Measurements from ENCODE around the gene DACH1. TPM values are rescaled to one million over a fixed set of nuclear protein-coding genes. Genes with fewer than 3 reads are reported as not detected.

DACH1 gene
- total and polyA plus RNA-seq, 2 of the 13 experiments (the other 11 are each of a cell fraction or from before 2014, with no cell fraction given), result not detected

GRCh38 chr13:71661921-71662320, 205.1 kb downstream of the DACH1 start:
- no peak for ATAC-seq
- no peaks in the 10 kb centered on the region for H3K9me3 ChIP-seq (ENCODE audit: low read length)
- intact Hi-C loops (cut with micrococcal nuclease; ENCODE audit: unreplicated experiment) (no loop called here), in situ Hi-C loops (cut with HindIII; ENCODE audit: extremely low pct_ligation_motif_present, low pct_unique_long_range_greater_than_20kb) (no loop called here)
- no peaks in the 10 kb centered on the region for H3K36me3 ChIP-seq (replicated peaks in 1 of 2; ENCODE audit: control insufficient read depth in 1 of 2, insufficient read depth in 2 of 2, low read length in 2 of 2)
- H4K20me1 ChIP-seq (ENCODE audit: insufficient read depth, low read length), result no peaks in the 10 kb centered on the region
- no peak overlapping the region for H3K4me3 ChIP-seq (replicated peaks in 1 of 3; ENCODE audit: insufficient read depth in 1 of 3, low read depth in 2 of 3, low read length in 3 of 3)
- no peak for DNase-seq (ENCODE audit: low spot score)
- FAIRE-seq, result no peak
- no peak overlapping the region for H3K9ac ChIP-seq (ENCODE audit: insufficient read depth, low read depth, low read length)
- POLR2A ChIA-PET, result no interaction called here
- no TSS peak for BruUV-seq (replicated peaks)
- H2AFZ ChIP-seq (ENCODE audit: low read length), result no peak overlapping the region
- TF ChIP-seq HDAC6 (IDR thresholded peaks at IDR 0.05; ENCODE audit: low read depth, low read length) (no peak), ZNF205 (CRISPR knock-in tag; IDR thresholded peaks at IDR 0.05) (no peak), RERE (CRISPR knock-in tag; IDR thresholded peaks at IDR 0.05; ENCODE audit: low read depth) (no peak), GFI1 (CRISPR knock-in tag; IDR thresholded peaks at IDR 0.05; ENCODE audit: borderline replicate concordance) (no peak), CEBPG (CRISPR knock-in tag; IDR thresholded peaks at IDR 0.05) (no peak), HBP1 (CRISPR knock-in tag; IDR thresholded peaks at IDR 0.05; ENCODE audit: low read depth) (no peak), ELF3 (CRISPR knock-in tag; IDR thresholded peaks at IDR 0.05) (no peak), PITX1 (CRISPR knock-in tag; IDR thresholded peaks at IDR 0.05) (no peak), TBL1XR1 (IDR thresholded peaks at IDR 0.05; ENCODE audit: borderline replicate concordance, low read length, partially characterized antibody) (no peak), YEATS4 (CRISPR knock-in tag; IDR thresholded peaks at IDR 0.05; ENCODE audit: borderline replicate concordance) (no peak), BRCA1 (CRISPR knock-in tag; IDR thresholded peaks at IDR 0.05) (no peak), ZNF501 (CRISPR knock-in tag; IDR thresholded peaks at IDR 0.05) (no peak), KDM6A (CRISPR knock-in tag; IDR thresholded peaks at IDR 0.05; ENCODE audit: low read depth) (no peak)
- no peaks in the 10 kb centered on the region for H3K4me1 ChIP-seq (ENCODE audit: insufficient read depth, low read length)
- H3K4me2 ChIP-seq (ENCODE audit: low read depth, low read length), result no peak overlapping the region
- 14% methylated on average over 3 of the region's 3 CpGs for WGBS (ENCODE audit: low lambda C conversion rate)
- CTCF ChIA-PET (ENCODE audit: low intra/inter-chr PET ratio, low total read pairs), result no interaction called here
- no peaks in the 10 kb centered on the region for H3K27me3 ChIP-seq (ENCODE audit: control insufficient read depth in 1 of 2, insufficient read depth in 2 of 2, low read length in 2 of 2)
- H3K79me2 ChIP-seq (ENCODE audit: insufficient read depth, low read length), result no peaks in the 10 kb centered on the region
- H3K27ac ChIP-seq (ENCODE audit: extremely low read length, insufficient read depth, low read length), result no peak overlapping the region

All from HepG2 (cell line).